A549 (cell line): Measurements from ENCODE around the gene TMEM171. TPM values are rescaled to one million over a fixed set of nuclear protein-coding genes. Genes with fewer than 3 reads are reported as not detected.

Experiments used
- ATAC-seq, 2 experiments: fragments of 200-7000 bp in 1 of 2; fragments of >200 bp in 1 of 2; cut with Nextera tagmentation in 1 of 2; cut with Tn5 transposase in 1 of 2; 3 replicates each; pipeline versions ENCODE4 v1.8.0 to v1.9.1; 2018 to 2020; ENCODE audit warnings: mild to moderate bottlenecking in 1 of 2, moderate library complexity in 1 of 2
- CTCF ChIA-PET: fragments of 300-600 bp; sonication (Branson Sonifier 250); formaldehyde crosslinking; extraction: SDS; loops from one replicate; lab custom pipeline; 2021; ENCODE audit warnings: antibody characterized with exemption, inconsistent platforms; lab: Yijun Ruan, JAX
- POLR2A ChIA-PET: fragments of 350-600 bp; formaldehyde crosslinking; extraction: SDS; loops from one replicate; lab custom pipeline; 2021; ENCODE audit warnings: antibody characterized with exemption, inconsistent platforms; lab: Yijun Ruan, JAX
- DNase-seq, 2 experiments: peaks; one replicate each; pipeline versions ENCODE4 v3.0.0 to v3.0.0-alpha.2; 2011 to 2016; ENCODE audit warnings: low read depth in 1 of 2, low spot score in 1 of 2
- FAIRE-seq: peaks from 2 replicates; lab custom pipeline; 2011; peaks lifted over from hg19 to GRCh38; lab: Jason Lieb, UNC
- H3K27ac ChIP-seq, 2 experiments: fragments of >200 bp; sonication (Bioruptor Twin); formaldehyde crosslinking; 3 replicates each; pipeline ENCODE4 v1.5.1; 2016 to 2017
- H3K4me1 ChIP-seq: fragments of >200 bp; sonication (Bioruptor Twin); formaldehyde crosslinking; 3 replicates; pipeline ENCODE4 v1.6.1; 2016
- H3K4me2 ChIP-seq: fragments of >200 bp; sonication (Bioruptor Twin); formaldehyde crosslinking; 3 replicates; pipeline ENCODE4 v1.6.1; 2016
- H3K4me3 ChIP-seq: fragments of >200 bp; sonication (Bioruptor Twin); formaldehyde crosslinking; 3 replicates; pipeline ENCODE4 v1.5.1; 2016
- H3K9me3 ChIP-seq: fragments of >200 bp; sonication (Bioruptor Twin); formaldehyde crosslinking; 3 replicates; pipeline ENCODE4 v1.6.1; 2016
- CBX2 ChIP-seq: fragments of 200-600 bp; sonication (generic); IDR thresholded peaks from 2 replicates; pipeline ENCODE4 v1.6.1; 2016; ENCODE audit warnings: low read depth, mild to moderate bottlenecking, borderline replicate concordance
- CEBPB ChIP-seq, 2 experiments: fragments of >200 bp in 1 of 2; sonication (Bioruptor Twin) in 1 of 2; formaldehyde crosslinking in 1 of 2; IDR thresholded peaks; 2 replicates each; pipeline ENCODE4 v1.6.1; 2012 to 2016
- CHD4 ChIP-seq: fragments of 200-600 bp; sonication (generic); IDR thresholded peaks from 2 replicates; pipeline ENCODE4 v1.6.1; 2016; ENCODE audit warnings: antibody characterized with exemption, mild to moderate bottlenecking, borderline replicate concordance
- EHF ChIP-seq: fragments of 250-450 bp; sonication (Bioruptor Pico); IDR thresholded peaks from 2 replicates; pipeline ENCODE4 v1.5.0; 2020; ENCODE audit warnings: mild to moderate bottlenecking
- FOSL2 ChIP-seq, 2 experiments: fragments of 450-650 bp in 1 of 2; fragments of >200 bp in 1 of 2; sonication (Bioruptor Twin) in 1 of 2; formaldehyde crosslinking; IDR thresholded peaks; 2 replicates each; pipeline versions ENCODE4 v1.5.0 to v1.6.1; 2016 to 2020; ENCODE audit warnings: mild to moderate bottlenecking in 1 of 2, moderate library complexity in 1 of 2
- GATA3 ChIP-seq: IDR thresholded peaks from 2 replicates; pipeline ENCODE4 v1.6.1; 2012; ENCODE audit warnings: borderline replicate concordance
- HOXB13 ChIP-seq: fragments of 250-450 bp; sonication (Bioruptor Pico); IDR thresholded peaks from 2 replicates; pipeline ENCODE4 v1.5.0; 2020; ENCODE audit warnings: low read depth, mild to moderate bottlenecking, moderate library complexity
- KDM5A ChIP-seq: fragments of 200-600 bp; sonication (generic); IDR thresholded peaks from 2 replicates; pipeline ENCODE4 v1.6.1; 2016; ENCODE audit warnings: antibody characterized with exemption, mild to moderate bottlenecking
- MAFK ChIP-seq: fragments of 450-650 bp; IDR thresholded peaks from 2 replicates; pipeline ENCODE4 v1.6.1; 2014; ENCODE audit not compliant: partially characterized antibody
- NR3C1 ChIP-seq: fragments of >200 bp; sonication (Bioruptor Twin); formaldehyde crosslinking; IDR thresholded peaks from 3 replicates; pipeline ENCODE4 v1.6.1; 2017
- POLR2AphosphoS2 ChIP-seq: conservative IDR thresholded peaks from 2 replicates; pipeline ENCODE4 v1.6.1; 2012; ENCODE audit warnings: low read length, improper control_type of control experiment, inconsistent platforms
- RARB ChIP-seq: fragments of 250-450 bp; sonication (Bioruptor Pico); IDR thresholded peaks from 2 replicates; pipeline ENCODE4 v1.8.0; 2021; ENCODE audit warnings: mild to moderate bottlenecking, moderate library complexity
- RCOR1 ChIP-seq: fragments of 150-350 bp; IDR thresholded peaks from 2 replicates; pipeline ENCODE4 v1.6.1; 2014; ENCODE audit warnings: antibody characterized with exemption, low read length, low read depth
- RFX5 ChIP-seq: fragments of 450-650 bp; IDR thresholded peaks from 2 replicates; pipeline ENCODE4 v1.7.1; 2014; ENCODE audit warnings: antibody characterized with exemption, mild to moderate bottlenecking, moderate library complexity
- TP53 ChIP-seq: fragments of 250-450 bp; sonication (Bioruptor Pico); IDR thresholded peaks from 2 replicates; pipeline ENCODE4 v1.5.0; 2021; ENCODE audit warnings: mild to moderate bottlenecking, moderate library complexity
- WGBS: methylation state at CpG from one replicate; pipeline ENCODE4 v1.1.6; 2017; ENCODE audit errors: missing lambda C conversion rate; 5-methylcytosine and 5-hydroxymethylcytosine counted together
- polyA plus RNA-seq, 4 experiments: library from polyadenylated mRNA; depleted of rRNA in 3 of 4; stranded (reverse); fragments of >200 nt; fragmentation: RNase III in 1 of 4; extraction: RNeasy Plus Mini Kit Qiagen cat#74134 plus additional on column Dnase treatment in 1 of 4; gene quantifications; 2 replicates in 3 of 4; 3 replicates in 1 of 4; pipeline ENCODE4 v1.2.3, GENCODE V29; 2011 to 2017
- TF ChIP-seq, protein P1 (sequence below): fragments of 200-600 bp; sonication (generic); IDR thresholded peaks from 2 replicates; pipeline ENCODE4 v1.6.1; 2016; ENCODE audit warnings: antibody characterized with exemption, mild to moderate bottlenecking, moderate library complexity
- TF ChIP-seq, protein P2 (sequence below): fragments of 150-350 bp; IDR thresholded peaks from 2 replicates; pipeline ENCODE4 v1.6.1; 2014; ENCODE audit warnings: low read depth, mild to moderate bottlenecking, low read length
- TF ChIP-seq, protein P3 (sequence below): fragments of >200 bp; sonication (Bioruptor Twin); formaldehyde crosslinking; IDR thresholded peaks from 3 replicates; pipeline ENCODE4 v1.6.1; 2016

TMEM171 gene
- polyA plus RNA-seq, 2 of the 4 experiments (the other 2 are of a cell fraction): 1.5 to 6.7 TPM

DNA sequence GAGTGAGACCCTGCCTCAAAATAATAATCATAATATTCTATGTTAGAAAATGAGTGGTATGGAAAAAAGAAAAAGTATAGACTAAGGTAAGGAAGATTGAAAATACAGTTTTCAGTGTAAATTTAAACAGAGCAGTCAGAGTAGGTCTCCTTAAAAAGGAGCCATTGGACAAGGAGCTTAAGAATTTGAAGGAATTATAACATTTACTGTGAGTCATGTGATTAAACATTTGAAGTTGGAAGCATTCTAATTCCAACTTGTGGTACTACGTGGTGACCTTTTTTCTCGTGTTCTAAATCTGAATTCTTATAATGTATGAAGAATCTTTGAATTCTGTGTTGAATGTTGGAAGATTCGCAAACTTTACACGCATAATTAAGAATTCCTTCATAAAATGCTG lies 39.3 kb upstream of the TMEM171 start (continued):
- TF ChIP-seq, protein P1, sequence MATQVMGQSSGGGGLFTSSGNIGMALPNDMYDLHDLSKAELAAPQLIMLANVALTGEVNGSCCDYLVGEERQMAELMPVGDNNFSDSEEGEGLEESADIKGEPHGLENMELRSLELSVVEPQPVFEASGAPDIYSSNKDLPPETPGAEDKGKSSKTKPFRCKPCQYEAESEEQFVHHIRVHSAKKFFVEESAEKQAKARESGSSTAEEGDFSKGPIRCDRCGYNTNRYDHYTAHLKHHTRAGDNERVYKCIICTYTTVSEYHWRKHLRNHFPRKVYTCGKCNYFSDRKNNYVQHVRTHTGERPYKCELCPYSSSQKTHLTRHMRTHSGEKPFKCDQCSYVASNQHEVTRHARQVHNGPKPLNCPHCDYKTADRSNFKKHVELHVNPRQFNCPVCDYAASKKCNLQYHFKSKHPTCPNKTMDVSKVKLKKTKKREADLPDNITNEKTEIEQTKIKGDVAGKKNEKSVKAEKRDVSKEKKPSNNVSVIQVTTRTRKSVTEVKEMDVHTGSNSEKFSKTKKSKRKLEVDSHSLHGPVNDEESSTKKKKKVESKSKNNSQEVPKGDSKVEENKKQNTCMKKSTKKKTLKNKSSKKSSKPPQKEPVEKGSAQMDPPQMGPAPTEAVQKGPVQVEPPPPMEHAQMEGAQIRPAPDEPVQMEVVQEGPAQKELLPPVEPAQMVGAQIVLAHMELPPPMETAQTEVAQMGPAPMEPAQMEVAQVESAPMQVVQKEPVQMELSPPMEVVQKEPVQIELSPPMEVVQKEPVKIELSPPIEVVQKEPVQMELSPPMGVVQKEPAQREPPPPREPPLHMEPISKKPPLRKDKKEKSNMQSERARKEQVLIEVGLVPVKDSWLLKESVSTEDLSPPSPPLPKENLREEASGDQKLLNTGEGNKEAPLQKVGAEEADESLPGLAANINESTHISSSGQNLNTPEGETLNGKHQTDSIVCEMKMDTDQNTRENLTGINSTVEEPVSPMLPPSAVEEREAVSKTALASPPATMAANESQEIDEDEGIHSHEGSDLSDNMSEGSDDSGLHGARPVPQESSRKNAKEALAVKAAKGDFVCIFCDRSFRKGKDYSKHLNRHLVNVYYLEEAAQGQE: no peak
- TF ChIP-seq CHD4: no peak

DNA sequence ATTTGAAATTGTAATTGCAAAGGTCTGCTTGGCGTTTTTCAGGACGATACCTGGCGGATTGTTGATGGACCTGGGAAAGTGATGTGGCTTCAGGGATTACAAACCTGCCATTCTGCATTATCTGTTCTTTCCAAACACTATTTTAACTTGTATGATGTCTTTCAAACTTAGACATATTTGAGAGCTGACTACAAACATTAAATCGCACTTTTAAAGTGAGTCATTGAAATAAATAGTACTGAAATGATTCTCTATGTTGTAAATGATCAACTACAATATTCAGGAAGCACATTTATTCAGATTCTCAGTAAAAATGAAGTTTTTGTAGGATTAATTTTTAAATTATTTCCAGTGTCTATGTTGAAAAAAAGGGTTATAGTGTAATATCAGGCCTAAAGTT lies 32.3 kb upstream of the TMEM171 start:
- peak overlapping the region; percentile 44 for H3K4me2 ChIP-seq
- peaks cover 22% of the 10 kb centered on the region for H3K4me1 ChIP-seq
- FAIRE-seq: peak; percentile 46
- WGBS: 49% methylated on average over 4 of the region's 4 CpGs
- no peak for DNase-seq
- POLR2A ChIA-PET: interaction anchor here (0.6 kb wide), 1 partner anchor 361 kb away, joined by 3 read pairs; the partner anchor contains the start of gene FOXD1
- no peak overlapping the region for H3K4me3 ChIP-seq
- H3K9me3 ChIP-seq: no peaks in the 10 kb centered on the region
- CTCF ChIA-PET: interaction anchor here (0.8 to 2.3 kb wide), 4 partner anchors 114 to 363 kb away, joined by 3 to 11 read pairs (median 5); no protein-coding TSS in a partner anchor
- peak overlapping the region in 1 of 2 experiments; percentile 13; a peak in 2 of 6 replicates for H3K27ac ChIP-seq
- TF ChIP-seq EHF (CRISPR knock-in tag) (no peak), GATA3 (no peak), KDM5A (no peak), FOSL2 (IDR thresholded peaks at IDR 0.05) (no peak), FOSL2 (CRISPR knock-in tag; IDR thresholded peaks at IDR 0.05) (peak; percentile 24; the same call in 1 of the 2 replicates), POLR2AphosphoS2 (no peak)
- ATAC-seq: peak in 1 of 2 experiments; percentile 39; a peak in 1 of 6 replicates

DNA sequence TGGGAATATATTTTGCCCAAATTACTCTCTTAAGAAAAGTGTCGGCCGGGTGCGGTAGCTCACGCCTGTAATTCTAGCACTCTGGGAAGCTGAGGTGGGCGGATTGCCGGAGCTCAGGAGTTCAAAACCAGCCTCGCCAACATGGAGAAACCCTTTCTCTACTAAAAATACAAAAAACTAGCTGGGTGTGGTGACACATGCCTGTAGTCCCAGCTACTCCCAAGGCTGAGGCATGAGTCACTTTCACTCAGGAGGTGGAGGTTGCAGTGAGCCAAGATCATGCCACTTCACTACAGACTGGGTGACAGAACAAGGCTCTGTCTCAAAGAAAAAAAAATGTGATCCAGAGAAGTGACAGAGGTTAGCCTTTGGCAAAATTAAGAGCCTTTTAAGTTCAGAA lies 26.4 kb upstream of the TMEM171 start:
- CTCF ChIA-PET: interaction anchor here (0.8 to 4.6 kb wide), 3 partner anchors 10 to 441 kb away, joined by 3 to 28 read pairs (median 11); no protein-coding TSS in a partner anchor
- FAIRE-seq: no peak
- peak in 1 of 2 experiments; percentile 49 for DNase-seq
- POLR2A ChIA-PET: no interaction called here
- Histone ChIP-seq H3K27ac (peak overlapping the region in 1 of 2 experiments; percentile 44; a peak in 1 of 6 replicates), H3K4me1 (peaks cover 17% of the 10 kb centered on the region), H3K4me3 (no peak overlapping the region), H3K4me2 (peak overlapping the region; percentile 17), H3K9me3 (peaks cover 14% of the 10 kb centered on the region)
- ATAC-seq: peak; percentile 82 to 92
- 48% methylated on average over 7 of the region's 7 CpGs for WGBS
- TF ChIP-seq FOSL2 (IDR thresholded peaks at IDR 0.05) (0 out of 2 replicates have a peak, but pooled peaks have one; percentile 25), FOSL2 (CRISPR knock-in tag; IDR thresholded peaks at IDR 0.05) (peak; percentile 77), HOXB13 (no peak)

DNA sequence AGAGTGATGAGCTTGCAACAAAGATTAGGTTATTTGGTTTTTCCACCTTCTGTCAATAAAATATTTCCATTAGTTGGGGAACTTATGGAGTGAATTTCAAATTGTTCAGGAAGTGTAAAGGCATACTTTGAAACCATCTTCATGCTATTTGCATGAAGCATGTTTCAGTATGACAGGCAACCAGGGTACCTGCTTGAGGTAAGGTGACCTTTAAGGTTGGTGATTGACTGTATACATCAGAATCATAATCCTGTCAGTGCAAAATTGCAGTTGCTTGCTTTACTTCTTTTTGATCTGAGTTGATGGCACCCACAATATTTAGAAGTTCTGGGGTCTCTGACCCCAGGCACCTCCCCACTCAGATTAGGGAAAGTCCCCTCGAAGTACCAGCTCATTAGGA lies 26.0 kb upstream of the TMEM171 start:
- Histone ChIP-seq H3K4me2 (peak overlapping the region; percentile 17), H3K4me1 (peaks cover 15% of the 10 kb centered on the region), H3K9me3 (peaks cover 14% of the 10 kb centered on the region), H3K4me3 (no peak overlapping the region), H3K27ac (no peak overlapping the region)
- ATAC-seq (no peak), FAIRE-seq (no peak), DNase-seq (no peak)
- WGBS: 95% methylated on average over 1 of the region's 1 CpG
- ChIA-PET CTCF (interaction anchor here (0.8 to 4.6 kb wide), 3 partner anchors 11 to 441 kb away, joined by 3 to 28 read pairs (median 11); no protein-coding TSS in a partner anchor), POLR2A (no interaction called here)
- TF ChIP-seq, protein P2, sequence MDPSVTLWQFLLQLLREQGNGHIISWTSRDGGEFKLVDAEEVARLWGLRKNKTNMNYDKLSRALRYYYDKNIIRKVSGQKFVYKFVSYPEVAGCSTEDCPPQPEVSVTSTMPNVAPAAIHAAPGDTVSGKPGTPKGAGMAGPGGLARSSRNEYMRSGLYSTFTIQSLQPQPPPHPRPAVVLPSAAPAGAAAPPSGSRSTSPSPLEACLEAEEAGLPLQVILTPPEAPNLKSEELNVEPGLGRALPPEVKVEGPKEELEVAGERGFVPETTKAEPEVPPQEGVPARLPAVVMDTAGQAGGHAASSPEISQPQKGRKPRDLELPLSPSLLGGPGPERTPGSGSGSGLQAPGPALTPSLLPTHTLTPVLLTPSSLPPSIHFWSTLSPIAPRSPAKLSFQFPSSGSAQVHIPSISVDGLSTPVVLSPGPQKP: no peak
- TF ChIP-seq TP53 (CRISPR knock-in tag) (no peak), RFX5 (no peak), CEBPB (IDR thresholded peaks at IDR 0.05) (no peak), RARB (CRISPR knock-in tag) (no peak), MAFK (no peak), NR3C1 (no peak), RCOR1 (no peak), EHF (CRISPR knock-in tag) (no peak), CBX2 (no peak)
- TF ChIP-seq, protein P3, sequence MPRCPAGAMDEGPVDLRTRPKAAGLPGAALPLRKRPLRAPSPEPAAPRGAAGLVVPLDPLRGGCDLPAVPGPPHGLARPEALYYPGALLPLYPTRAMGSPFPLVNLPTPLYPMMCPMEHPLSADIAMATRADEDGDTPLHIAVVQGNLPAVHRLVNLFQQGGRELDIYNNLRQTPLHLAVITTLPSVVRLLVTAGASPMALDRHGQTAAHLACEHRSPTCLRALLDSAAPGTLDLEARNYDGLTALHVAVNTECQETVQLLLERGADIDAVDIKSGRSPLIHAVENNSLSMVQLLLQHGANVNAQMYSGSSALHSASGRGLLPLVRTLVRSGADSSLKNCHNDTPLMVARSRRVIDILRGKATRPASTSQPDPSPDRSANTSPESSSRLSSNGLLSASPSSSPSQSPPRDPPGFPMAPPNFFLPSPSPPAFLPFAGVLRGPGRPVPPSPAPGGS: no peak
